ENCODE data around the gene ALDH3A1. TPM values are rescaled to one million over a fixed set of nuclear protein-coding genes. Genes with fewer than 3 reads are reported as not detected.
A peak's percentile ranks its signal among the peaks of the same experiment; 100 is the strongest.

ALDH3A1 gene
- polyA plus RNA-seq, 3 donors: not detected

GRCh38 chr17:19752216-19753050 is 4.3 kb upstream of the ALDH3A1 start:
- Histone ChIP-seq H3K9me3 (replicated peaks in 1 of 2; ENCODE audit: control insufficient read depth in 1 of 2, insufficient read depth in 1 of 2, low read length in 2 of 2) (no peaks in the 10 kb centered on the region), H4K20me1 (ENCODE audit: insufficient read depth, low read length) (no peaks in the 10 kb centered on the region), H2AFZ (ENCODE audit: insufficient read depth, low read depth, low read length, poor library complexity, severe bottlenecking) (peak overlapping the region; percentile 38), H3K9ac (ENCODE audit: insufficient read depth, low read length, poor library complexity, severe bottlenecking) (no peak overlapping the region), H3K4me2 (replicated peaks; ENCODE audit: extremely low read depth, low read length, poor library complexity, severe bottlenecking) (no peak overlapping the region), H3K36me3 (replicated peaks in 1 of 2; ENCODE audit: control insufficient read depth in 1 of 2, insufficient read depth in 2 of 2, low read length in 2 of 2) (no peaks in the 10 kb centered on the region), H3K4me3 (replicated peaks in 1 of 3; ENCODE audit: low read depth in 2 of 3, low read length in 3 of 3) (no peak overlapping the region), H3K27me3 (ENCODE audit: control insufficient read depth in 2 of 2, insufficient read depth in 2 of 2, low read length in 2 of 2) (no peaks in the 10 kb centered on the region), H3K79me2 (ENCODE audit: insufficient read depth, low read length) (no peaks in the 10 kb centered on the region), H3K4me1 (ENCODE audit: control insufficient read depth in 1 of 2, insufficient read depth in 2 of 2, low read length in 2 of 2) (peaks cover 16 to 17% of the 10 kb centered on the region in 2 donors), H3K27ac (ENCODE audit: low read depth in 1 of 2, low read length in 2 of 2) (no peak overlapping the region)
- TF ChIP-seq CTCF (IDR thresholded peaks at IDR 0.05): no peak
- Mint-ChIP-seq H3K4me3 (peak overlapping the region in 1 of 2 donors; percentile 11), H3K4me1 (peaks cover 20% of the 10 kb centered on the region), H3K27ac (peak overlapping the region in 4 of 7 donors; percentile 3 to 70 (median 35)), H3K9me3 (peaks cover 0 to 2% (median 0%) of the 10 kb centered on the region in 7 donors), H3K36me3 (no peaks in the 10 kb centered on the region), H3K27me3 (ENCODE audit: low read depth in 3 of 3) (peaks cover 0 to 14% (median 0%) of the 10 kb centered on the region in 3 donors)
- intact Hi-C loops (cut with micrococcal nuclease): loop anchor here in 1 of 2 donors (10.0 kb wide), 1 partner anchor 98 kb away; no protein-coding TSS in a partner anchor
- DNase-seq: no peak
- 80% methylated on average over 11 of the region's 15 CpGs for WGBS (ENCODE audit: insufficient coverage)

- H3K4me3 ChIP-seq (replicated peaks in 1 of 3; ENCODE audit: low read depth in 2 of 3, low read length in 3 of 3): no peak overlapping the region
- no peak overlapping the region for H3K9ac ChIP-seq (ENCODE audit: insufficient read depth, low read length, poor library complexity, severe bottlenecking)
- no peaks in the 10 kb centered on the region for H4K20me1 ChIP-seq (ENCODE audit: insufficient read depth, low read length)
- H3K4me1 ChIP-seq (ENCODE audit: control insufficient read depth in 1 of 2, insufficient read depth in 2 of 2, low read length in 2 of 2): peaks cover 16 to 17% of the 10 kb centered on the region in 2 donors
- no peak overlapping the region for H3K4me2 ChIP-seq (replicated peaks; ENCODE audit: extremely low read depth, low read length, poor library complexity, severe bottlenecking)
- H3K27me3 Mint-ChIP-seq (ENCODE audit: low read depth in 3 of 3): peaks cover 0 to 12% (median 3%) of the 10 kb centered on the region in 3 donors
- H3K79me2 ChIP-seq (ENCODE audit: insufficient read depth, low read length): no peaks in the 10 kb centered on the region
- no peak overlapping the region for H3K27ac ChIP-seq (ENCODE audit: low read depth in 1 of 2, low read length in 2 of 2)
- 97% methylated on average over 3 of the region's 3 CpGs for WGBS (ENCODE audit: insufficient coverage)
- intact Hi-C loops (cut with micrococcal nuclease): loop anchor here in 1 of 2 donors (10.0 kb wide), 1 partner anchor 96 kb away; no protein-coding TSS in a partner anchor
- H3K36me3 Mint-ChIP-seq: no peaks in the 10 kb centered on the region
- H3K4me1 Mint-ChIP-seq: peaks cover 18% of the 10 kb centered on the region
- no peak for DNase-seq
- H3K4me3 Mint-ChIP-seq: no peak overlapping the region
- H3K27me3 ChIP-seq (ENCODE audit: control insufficient read depth in 2 of 2, insufficient read depth in 2 of 2, low read length in 2 of 2): no peaks in the 10 kb centered on the region
- no peak for TF ChIP-seq CTCF (IDR thresholded peaks at IDR 0.05)
- H3K9me3 Mint-ChIP-seq: peaks cover 0 to 2% (median 0%) of the 10 kb centered on the region in 7 donors
- H3K27ac Mint-ChIP-seq: peak overlapping the region in 1 of 7 donors; percentile 57
- no peaks in the 10 kb centered on the region for H3K9me3 ChIP-seq (replicated peaks in 1 of 2; ENCODE audit: control insufficient read depth in 1 of 2, insufficient read depth in 1 of 2, low read length in 2 of 2)
- no peaks in the 10 kb centered on the region for H3K36me3 ChIP-seq (replicated peaks in 1 of 2; ENCODE audit: control insufficient read depth in 1 of 2, insufficient read depth in 2 of 2, low read length in 2 of 2)
- peak overlapping the region; percentile 23 for H2AFZ ChIP-seq (ENCODE audit: insufficient read depth, low read depth, low read length, poor library complexity, severe bottlenecking)
Observed at GRCh38 chr17:19750835-19751234, 2.7 kb upstream of the ALDH3A1 start.
